Forelimb muscle (tissue), 1 donor: Measurements from ENCODE around the gene FOLR2. TPM values are rescaled to one million over a fixed set of nuclear protein-coding genes. Genes with fewer than 3 reads are reported as not detected.

Source experiments
- DNase-seq: peaks from one replicate; pipeline ENCODE4 v3.0.0-alpha.2; 2013; ENCODE audit warnings: low read depth
- polyA plus RNA-seq: library from polyadenylated mRNA; unstranded; fragments of 120-200 nt; gene quantifications from one replicate; pipeline ENCODE4 v1.2.1, GENCODE V29; 2013; ENCODE audit not compliant: insufficient read length

FOLR2 gene
- polyA plus RNA-seq, 1 donor: 19.8 TPM

- DNase-seq: no peak
Observed at GRCh38 chr11:72267956-72268617, 51.5 kb downstream of the FOLR2 start.

Other genes starting within 250 kb of the FOLR2 start
- gene IL18BP, start 217.9 kb upstream of the FOLR2 start, polyA plus RNA-seq: 8.2 TPM
- gene NUMA1, start 136.3 kb upstream of the FOLR2 start, polyA plus RNA-seq: 165 TPM
- 6.5 TPM for gene LRRC51, start 135.9 kb upstream of the FOLR2 start, polyA plus RNA-seq
- gene LAMTOR1, start 113.5 kb upstream of the FOLR2 start, polyA plus RNA-seq: 78.6 TPM
- gene TOMT, start 110.9 kb upstream of the FOLR2 start, polyA plus RNA-seq: not detected
- 30.8 TPM for gene ANAPC15, start 104.1 kb upstream of the FOLR2 start, polyA plus RNA-seq
- gene FOLR3, start 81.1 kb upstream of the FOLR2 start, polyA plus RNA-seq: 0.65 TPM
- 4.1 TPM for gene FOLR1, start 24.7 kb upstream of the FOLR2 start, polyA plus RNA-seq
- gene INPPL1, start 8.0 kb downstream of the FOLR2 start, polyA plus RNA-seq: 151 TPM
- gene PHOX2A, start 27.4 kb downstream of the FOLR2 start, polyA plus RNA-seq: not detected
- gene CLPB, start 217.7 kb downstream of the FOLR2 start, polyA plus RNA-seq: 15.9 TPM